Measurements from ENCODE around the gene ARHGEF40.

The ARHGEF40 gene

GRCh38 chr14:21078287-21078686 lies 8.2 kb downstream of the ARHGEF40 start:
- Histone ChIP-seq H3K27me3 (replicated peaks; ENCODE audit: control insufficient read depth, insufficient read depth, low read length) (no peaks in the 10 kb centered on the region), H3K4me3 (replicated peaks; ENCODE audit: low read depth, low read length) (no peak overlapping the region), H3K36me3 (ENCODE audit: control insufficient read depth, insufficient read depth, low read length) (no peaks in the 10 kb centered on the region)
- DNase-seq (ENCODE audit: extremely low read depth, insufficient read length) = no peak
- TF ChIP-seq, protein P1, sequence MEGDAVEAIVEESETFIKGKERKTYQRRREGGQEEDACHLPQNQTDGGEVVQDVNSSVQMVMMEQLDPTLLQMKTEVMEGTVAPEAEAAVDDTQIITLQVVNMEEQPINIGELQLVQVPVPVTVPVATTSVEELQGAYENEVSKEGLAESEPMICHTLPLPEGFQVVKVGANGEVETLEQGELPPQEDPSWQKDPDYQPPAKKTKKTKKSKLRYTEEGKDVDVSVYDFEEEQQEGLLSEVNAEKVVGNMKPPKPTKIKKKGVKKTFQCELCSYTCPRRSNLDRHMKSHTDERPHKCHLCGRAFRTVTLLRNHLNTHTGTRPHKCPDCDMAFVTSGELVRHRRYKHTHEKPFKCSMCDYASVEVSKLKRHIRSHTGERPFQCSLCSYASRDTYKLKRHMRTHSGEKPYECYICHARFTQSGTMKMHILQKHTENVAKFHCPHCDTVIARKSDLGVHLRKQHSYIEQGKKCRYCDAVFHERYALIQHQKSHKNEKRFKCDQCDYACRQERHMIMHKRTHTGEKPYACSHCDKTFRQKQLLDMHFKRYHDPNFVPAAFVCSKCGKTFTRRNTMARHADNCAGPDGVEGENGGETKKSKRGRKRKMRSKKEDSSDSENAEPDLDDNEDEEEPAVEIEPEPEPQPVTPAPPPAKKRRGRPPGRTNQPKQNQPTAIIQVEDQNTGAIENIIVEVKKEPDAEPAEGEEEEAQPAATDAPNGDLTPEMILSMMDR (IDR thresholded peaks at IDR 0.05; ENCODE audit: insufficient read depth, low read length, poor library complexity, severe bottlenecking) = no peak

- H3K27me3 ChIP-seq (replicated peaks; ENCODE audit: control insufficient read depth, insufficient read depth, low read length) = no peaks in the 10 kb centered on the region
- no peak overlapping the region for H3K4me3 ChIP-seq (replicated peaks; ENCODE audit: low read depth, low read length)
- H3K36me3 ChIP-seq (ENCODE audit: control insufficient read depth, insufficient read depth, low read length) = no peaks in the 10 kb centered on the region
- DNase-seq (ENCODE audit: extremely low read depth, insufficient read length) = no peak
- TF ChIP-seq, protein P1 (IDR thresholded peaks at IDR 0.05; ENCODE audit: insufficient read depth, low read length, poor library complexity, severe bottlenecking) = no peak
Observed at GRCh38 chr14:21078726-21079125, 8.6 kb downstream of the ARHGEF40 start.

- TF ChIP-seq, protein P1 (IDR thresholded peaks at IDR 0.05; ENCODE audit: insufficient read depth, low read length, poor library complexity, severe bottlenecking) = no peak
- H3K36me3 ChIP-seq (ENCODE audit: control insufficient read depth, insufficient read depth, low read length) = no peaks in the 10 kb centered on the region
- no peak for DNase-seq (ENCODE audit: extremely low read depth, insufficient read length)
- no peaks in the 10 kb centered on the region for H3K27me3 ChIP-seq (replicated peaks; ENCODE audit: control insufficient read depth, insufficient read depth, low read length)
- H3K4me3 ChIP-seq (replicated peaks; ENCODE audit: low read depth, low read length) = no peak overlapping the region
Observed at GRCh38 chr14:21081521-21082142, 11.5 kb downstream of the ARHGEF40 start.

DNA sequence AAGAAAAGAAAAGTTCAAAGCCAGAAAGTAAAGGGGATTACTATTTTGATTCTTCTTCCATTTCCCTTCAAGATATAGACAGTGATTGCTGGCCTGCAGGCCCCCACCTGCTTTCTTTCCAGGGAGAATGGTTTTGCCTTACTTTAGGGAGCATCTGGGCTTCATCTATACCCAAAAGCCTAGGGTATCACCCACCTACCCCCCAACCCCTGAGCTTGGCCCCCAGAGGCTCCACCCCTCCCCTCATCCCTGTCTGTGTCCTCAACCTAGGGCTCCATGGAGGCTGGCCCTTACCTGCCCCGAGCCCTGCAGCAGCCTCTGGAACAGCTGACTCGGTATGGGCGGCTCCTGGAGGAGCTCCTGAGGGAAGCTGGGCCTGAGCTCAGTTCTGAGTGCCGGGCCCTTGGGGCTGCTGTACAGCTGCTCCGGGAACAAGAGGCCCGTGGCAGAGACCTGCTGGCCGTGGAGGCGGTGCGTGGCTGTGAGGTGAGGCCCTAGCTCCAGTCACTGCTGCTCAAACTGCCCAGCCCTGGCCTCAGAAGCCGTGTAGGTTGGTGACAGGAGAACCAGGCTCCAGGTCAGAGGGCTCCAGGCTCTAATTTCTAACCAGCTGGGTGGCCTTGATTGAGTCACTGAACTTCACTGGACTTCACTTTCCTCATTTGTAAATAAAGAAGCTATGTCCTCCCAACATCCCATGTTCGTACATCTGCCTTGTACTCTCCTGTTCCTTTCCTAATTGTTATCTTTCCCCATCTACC lies 13.6 kb downstream of the ARHGEF40 start:
- TF ChIP-seq, protein P1 (IDR thresholded peaks at IDR 0.05; ENCODE audit: insufficient read depth, low read length, poor library complexity, severe bottlenecking) = no peak
- H3K4me3 ChIP-seq (replicated peaks; ENCODE audit: low read depth, low read length) = no peak overlapping the region
- no peaks in the 10 kb centered on the region for H3K36me3 ChIP-seq (ENCODE audit: control insufficient read depth, insufficient read depth, low read length)
- no peaks in the 10 kb centered on the region for H3K27me3 ChIP-seq (replicated peaks; ENCODE audit: control insufficient read depth, insufficient read depth, low read length)
- DNase-seq (ENCODE audit: extremely low read depth, insufficient read length) = no peak

DNA sequence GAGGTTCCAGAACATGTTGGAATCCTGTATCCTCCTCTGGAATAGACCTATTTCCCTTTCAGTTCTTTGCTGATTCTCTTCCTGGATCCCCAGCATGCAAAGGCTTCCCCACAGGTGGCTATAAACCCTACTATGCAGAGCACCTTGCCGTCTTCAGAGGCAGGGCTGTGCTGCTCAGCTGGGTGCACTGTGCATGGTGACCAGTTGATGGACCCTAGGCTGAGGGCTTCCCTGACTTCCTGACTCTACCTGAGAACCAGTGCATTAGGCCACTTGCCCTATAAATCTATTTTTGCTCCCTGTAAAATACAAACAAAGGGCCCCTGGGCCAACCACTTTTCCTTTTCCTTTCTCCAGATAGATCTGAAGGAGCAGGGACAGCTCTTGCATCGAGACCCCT lies 14.3 kb downstream of the ARHGEF40 start:
- Histone ChIP-seq H3K4me3 (replicated peaks; ENCODE audit: low read depth, low read length) (no peak overlapping the region), H3K36me3 (ENCODE audit: control insufficient read depth, insufficient read depth, low read length) (no peaks in the 10 kb centered on the region), H3K27me3 (replicated peaks; ENCODE audit: control insufficient read depth, insufficient read depth, low read length) (no peaks in the 10 kb centered on the region)
- TF ChIP-seq, protein P1 (IDR thresholded peaks at IDR 0.05; ENCODE audit: insufficient read depth, low read length, poor library complexity, severe bottlenecking) = no peak
- no peak for DNase-seq (ENCODE audit: extremely low read depth, insufficient read length)
